Measurements from ENCODE around the gene LGALS3.

- TF ChIP-seq CTCF (conservative IDR thresholded peaks at IDR 0.05; ENCODE audit: low read depth, low read length) (no peak), EZH2phosphoT487 (IDR thresholded peaks at IDR 0.05; ENCODE audit: borderline replicate concordance, low read length) (no peak), EZH2 (IDR thresholded peaks at IDR 0.05; ENCODE audit: low read length, unreplicated experiment) (no peak)
Measured at GRCh38 chr14:55109836-55110235, 19.2 kb upstream of the LGALS3 start.

Data from PC-3 (cell line).